Middle frontal gyrus (tissue), 1 donor: ENCODE measurements around the gene RS1.

ENCODE experiments used
- DNase-seq: peaks from one replicate; pipeline ENCODE4 v3.0.0-alpha.2; 2015; ENCODE audit warnings: low spot score; ENCODE audit errors: extremely low spot score

RS1 gene

GRCh38 chrX:18598413-18598812, 73.5 kb downstream of the RS1 start:
- DNase-seq: no peak

GRCh38 chrX:18596096-18596495, 75.8 kb downstream of the RS1 start:
- no peak for DNase-seq

GRCh38 chrX:18594079-18594478, 77.8 kb downstream of the RS1 start:
- DNase-seq: no peak

GRCh38 chrX:18591834-18592233, 80.1 kb downstream of the RS1 start:
- DNase-seq: no peak
